T-helper 2 cell (primary cell): ENCODE measurements around the gene SCYGR5.
"Not testable (repeated sequence)": the region's sequence is repeated elsewhere in the genome, so short reads cannot be mapped to it uniquely, and the experiment has no call there.

Source experiments
- DNase-seq, 5 experiments: peaks; one replicate each; pipeline versions ENCODE4 v3.0.0 to v3.0.0-alpha.2; 2012 to 2022
- total RNA-seq, 2 donors: gene quantifications; one replicate each; lab custom pipeline; 2026; lab: John Stamatoyannopoulos, UW

The SCYGR5 gene, protein sequence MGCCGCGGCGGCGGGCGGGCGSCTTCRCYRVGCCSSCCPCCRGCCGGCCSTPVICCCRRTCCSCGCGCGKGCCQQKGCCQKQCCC
- 0 reads per million in 2 donors for total RNA-seq

DNA sequence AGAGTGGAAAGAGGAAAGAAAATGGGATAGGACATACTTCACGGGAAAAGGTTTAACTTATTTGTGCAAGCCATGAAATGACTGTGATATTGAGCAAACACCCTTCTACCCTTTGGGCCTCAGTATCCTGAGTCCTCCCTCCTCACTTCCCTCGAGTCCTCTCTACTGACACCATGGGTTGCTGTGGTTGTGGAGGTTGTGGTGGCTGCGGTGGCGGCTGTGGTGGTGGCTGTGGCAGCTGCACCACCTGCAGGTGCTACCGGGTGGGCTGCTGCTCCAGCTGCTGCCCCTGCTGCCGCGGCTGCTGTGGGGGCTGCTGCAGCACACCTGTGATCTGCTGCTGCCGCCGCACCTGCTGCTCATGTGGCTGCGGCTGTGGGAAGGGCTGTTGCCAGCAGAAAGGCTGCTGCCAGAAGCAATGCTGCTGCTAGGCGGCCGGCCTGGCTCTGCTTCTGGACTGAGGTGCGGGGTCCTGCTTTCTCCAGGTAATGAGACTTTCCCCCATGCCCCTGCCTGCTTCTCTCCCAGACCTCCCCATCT is at the start of gene SCYGR5:
Gene SCYGR5, plus strand, starts transcription at position 174 of the 540 bp plus-strand sequence. Its CDS starts 0 bp downstream, at position 174.
- not testable (repeated sequence) for DNase-seq

DNA sequence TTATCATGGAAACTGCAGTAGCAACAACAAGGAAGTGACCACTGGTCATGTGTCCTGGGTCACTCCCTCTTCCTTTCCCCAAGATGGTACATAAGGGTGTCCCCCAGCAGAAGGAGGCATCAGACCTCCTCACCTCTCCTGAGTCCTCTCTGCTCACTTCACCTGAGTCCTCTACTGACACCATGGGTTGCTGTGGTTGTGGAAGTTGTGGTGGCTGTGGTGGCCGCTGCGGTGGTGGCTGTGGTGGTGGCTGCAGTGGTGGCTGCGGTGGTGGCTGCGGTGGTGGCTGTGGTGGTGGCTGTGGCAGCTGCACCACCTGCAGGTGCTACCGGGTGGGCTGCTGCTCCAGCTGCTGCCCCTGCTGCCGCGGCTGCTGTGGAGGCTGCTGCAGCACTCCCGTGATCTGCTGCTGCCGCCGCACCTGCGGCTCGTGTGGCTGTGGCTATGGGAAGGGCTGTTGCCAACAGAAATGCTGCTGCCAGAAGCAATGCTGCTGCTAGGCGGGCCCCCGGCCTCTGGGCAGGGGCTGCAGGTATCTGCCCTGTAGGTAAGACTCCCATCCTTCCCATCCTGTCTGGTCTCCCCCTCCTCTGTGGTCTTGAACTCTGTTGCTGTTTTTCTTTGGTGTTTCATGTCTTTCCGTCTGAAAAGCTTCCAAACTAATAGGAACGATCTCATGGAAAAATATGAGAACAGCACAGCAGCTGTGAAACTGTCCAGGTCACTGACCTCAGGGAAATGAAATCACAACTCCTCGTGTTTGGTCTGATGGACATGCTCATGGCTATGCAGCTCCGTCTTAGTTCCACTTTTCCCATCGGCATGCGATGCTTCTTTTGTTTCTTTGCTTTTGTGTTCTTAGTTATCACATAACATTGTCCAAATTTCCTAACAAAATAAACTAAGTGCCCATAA is 49.0 kb upstream of the SCYGR5 start, which contains the start of gene SCYGR4:
Gene SCYGR4, plus strand, starts transcription at position 183 of the 915 bp plus-strand sequence. Its CDS starts 0 bp downstream, at position 183.
- DNase-seq: no peak

DNA sequence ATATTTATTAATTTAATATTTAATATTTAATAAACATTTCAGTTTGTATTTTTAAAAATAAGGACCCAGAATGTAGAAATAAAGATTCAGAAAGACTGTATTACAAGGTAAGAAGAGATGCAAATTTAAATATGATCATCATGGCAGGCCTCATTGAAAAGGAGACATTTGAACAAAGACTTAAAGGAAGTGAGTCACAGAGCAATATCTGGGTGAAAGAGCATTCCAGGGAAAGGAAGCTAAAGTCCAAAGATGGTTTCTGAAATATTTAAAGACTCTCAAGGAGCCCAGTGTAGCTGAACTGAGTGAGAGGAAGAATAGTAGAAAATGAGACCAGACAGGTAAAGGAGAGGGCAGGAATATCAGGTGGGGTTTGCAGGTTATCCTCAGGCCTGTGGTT is 43.4 kb upstream of the SCYGR5 start:
- DNase-seq: no peak

DNA sequence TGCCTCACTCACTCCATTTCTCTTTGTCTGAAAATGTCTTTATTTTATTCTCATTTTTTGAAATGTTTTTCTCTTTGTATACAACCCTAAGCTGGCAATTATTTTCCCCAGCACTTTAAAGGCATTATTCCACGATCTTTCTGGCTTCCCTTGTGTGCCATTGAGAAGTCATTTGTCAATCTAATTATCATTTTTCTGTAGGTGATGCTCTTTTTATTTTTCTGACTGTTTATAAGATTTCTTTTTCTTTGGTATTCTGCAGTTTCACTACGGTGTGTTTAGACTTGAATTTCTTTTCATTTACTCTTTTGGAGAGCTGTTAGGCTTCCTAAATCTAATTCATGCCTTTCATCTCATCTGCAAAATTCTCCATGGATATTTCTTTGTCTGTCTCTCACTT is 41.2 kb upstream of the SCYGR5 start:
- DNase-seq: no peak

DNA sequence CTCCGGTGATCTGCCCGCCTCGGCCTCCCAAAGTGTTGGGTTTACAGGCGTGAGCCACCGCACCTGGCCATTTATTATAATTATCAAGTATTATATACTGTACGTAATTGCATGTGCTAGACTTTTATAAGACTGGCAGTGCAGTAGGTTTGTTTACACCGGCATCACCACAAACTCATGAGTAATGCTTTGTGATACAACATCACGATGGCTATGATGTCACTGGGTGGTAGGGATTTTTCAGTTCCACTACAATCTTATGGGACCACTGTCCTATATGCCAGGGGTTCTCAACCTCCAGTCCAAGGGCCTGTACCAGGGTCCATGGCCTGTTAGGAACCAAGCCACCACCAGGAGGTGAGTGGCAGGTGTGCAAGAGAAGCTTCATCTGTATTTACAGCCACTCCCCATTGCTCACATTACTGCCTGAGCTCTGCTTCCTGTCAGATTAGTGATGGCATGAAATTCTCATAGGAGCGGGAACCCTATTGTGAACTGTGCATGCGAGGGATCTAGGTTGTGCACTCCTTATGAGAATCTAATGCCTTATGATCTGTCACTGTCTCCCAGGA is 39.9 kb upstream of the SCYGR5 start:
- no peak for DNase-seq

DNA sequence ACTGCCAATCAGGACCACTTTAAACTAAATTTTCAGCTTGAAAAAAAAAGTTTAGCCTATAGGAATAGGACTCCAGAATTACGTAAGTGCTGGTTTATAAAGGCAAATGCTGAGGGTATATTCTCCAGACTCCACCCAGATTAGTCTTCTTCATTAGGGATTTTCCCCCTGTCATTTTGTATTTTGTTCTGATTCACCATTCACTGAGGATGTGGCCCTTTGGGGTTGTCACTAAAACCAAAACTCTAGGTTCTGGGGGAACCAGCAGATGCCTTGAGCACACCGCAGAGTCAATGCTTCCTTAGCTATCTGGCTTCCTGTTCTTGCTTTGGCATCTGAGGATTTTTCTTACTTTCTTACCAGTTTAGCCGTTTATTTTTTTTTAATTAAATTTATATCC is 38.8 kb upstream of the SCYGR5 start:
- peak in 1 of 5 experiments; percentile 15 for DNase-seq

DNA sequence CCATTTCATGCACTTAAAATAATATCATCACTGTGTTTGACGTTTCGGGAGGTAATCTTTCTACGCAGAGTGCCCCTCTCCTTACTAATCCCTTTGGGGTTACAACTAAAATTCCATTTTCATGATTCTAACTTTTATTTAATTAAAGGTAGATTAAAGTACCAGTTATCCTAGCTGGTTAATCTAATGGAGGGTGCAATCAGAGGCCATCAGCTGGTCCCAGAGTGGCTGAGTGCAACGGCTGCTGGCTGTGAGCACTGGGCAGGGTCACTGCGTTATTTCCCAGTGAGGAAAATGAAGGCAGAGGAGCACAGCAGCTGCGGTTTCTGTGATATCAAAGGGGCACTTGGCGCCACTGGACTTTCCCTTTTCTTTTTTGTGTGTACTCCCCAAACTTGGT is 37.2 kb upstream of the SCYGR5 start:
- no peak for DNase-seq

DNA sequence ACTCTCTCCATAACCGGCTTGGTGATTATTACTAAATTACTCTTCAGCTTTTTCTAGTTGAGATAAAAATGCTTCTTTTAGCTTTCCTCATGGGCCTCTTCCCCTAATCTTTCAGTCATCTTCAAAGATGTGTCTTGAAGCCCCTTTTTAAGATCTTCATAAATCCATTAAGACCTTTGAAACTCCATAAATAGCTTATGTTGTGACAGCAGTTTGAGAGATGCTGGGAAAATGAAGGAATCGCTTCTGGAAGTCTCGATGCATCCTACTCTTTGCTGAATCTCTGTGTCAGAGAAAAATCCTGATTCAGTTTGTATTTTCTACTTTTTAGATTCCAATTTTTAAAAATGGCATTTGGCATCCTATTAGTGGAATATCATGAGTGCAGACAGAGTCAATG is 36.3 kb upstream of the SCYGR5 start:
- DNase-seq: no peak

DNA sequence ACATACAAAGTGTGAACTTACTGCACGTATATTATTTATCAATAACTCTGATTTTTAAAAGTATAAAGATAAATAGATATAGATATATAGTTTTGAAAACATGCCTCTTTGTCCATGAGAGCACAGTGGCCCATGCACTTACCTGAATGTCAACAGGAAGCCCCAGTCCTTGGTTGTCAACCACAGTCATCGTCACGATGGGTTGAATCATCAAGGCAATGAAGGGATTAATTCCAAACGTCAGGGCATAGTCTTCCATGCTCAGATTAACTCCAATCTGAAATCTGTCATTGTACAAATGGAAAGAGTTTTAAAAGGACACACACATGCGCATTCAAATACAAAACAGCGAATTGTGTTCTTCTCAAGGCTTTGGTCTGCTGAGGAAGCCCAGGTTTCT is 33.8 kb upstream of the SCYGR5 start:
- no peak for DNase-seq

DNA sequence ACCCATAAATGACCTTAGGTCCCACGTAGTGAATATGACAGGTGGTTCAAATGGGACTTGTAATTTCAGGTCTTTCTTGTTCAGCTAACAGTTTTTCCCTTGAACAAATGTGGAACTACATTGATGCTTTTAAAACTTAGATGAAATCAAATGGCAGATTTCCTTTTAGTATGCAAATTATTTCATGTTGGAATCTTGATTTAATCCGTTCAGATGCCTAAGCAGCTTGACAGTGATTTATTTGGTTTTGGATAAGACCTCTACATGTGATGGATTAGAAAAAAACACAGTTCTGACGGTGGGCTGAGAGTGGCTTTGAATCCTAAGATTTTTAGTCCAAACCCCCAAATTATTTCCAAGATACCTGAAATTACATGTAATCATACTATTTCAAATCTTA is 32.4 kb upstream of the SCYGR5 start:
- DNase-seq: no peak

DNA sequence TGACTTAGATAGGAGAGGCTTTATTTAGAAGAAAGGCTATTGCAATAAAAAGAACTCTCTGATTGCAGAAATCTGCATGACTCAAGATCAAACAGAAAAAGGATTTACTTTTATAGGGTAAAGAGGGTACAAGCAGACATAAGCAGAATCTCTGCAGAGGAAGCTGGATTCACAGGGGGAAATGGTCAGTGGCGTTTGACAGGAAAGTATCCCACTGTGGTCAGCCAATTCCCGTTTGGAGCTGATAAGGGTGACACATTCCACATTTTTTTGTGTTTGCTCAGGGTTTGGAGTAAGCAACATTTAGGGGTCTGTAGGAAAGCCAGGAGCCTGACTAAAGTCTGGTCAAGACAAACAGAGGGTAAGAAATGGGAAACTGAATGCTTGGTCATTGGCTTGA is 23.9 kb upstream of the SCYGR5 start:
- DNase-seq: no peak

DNA sequence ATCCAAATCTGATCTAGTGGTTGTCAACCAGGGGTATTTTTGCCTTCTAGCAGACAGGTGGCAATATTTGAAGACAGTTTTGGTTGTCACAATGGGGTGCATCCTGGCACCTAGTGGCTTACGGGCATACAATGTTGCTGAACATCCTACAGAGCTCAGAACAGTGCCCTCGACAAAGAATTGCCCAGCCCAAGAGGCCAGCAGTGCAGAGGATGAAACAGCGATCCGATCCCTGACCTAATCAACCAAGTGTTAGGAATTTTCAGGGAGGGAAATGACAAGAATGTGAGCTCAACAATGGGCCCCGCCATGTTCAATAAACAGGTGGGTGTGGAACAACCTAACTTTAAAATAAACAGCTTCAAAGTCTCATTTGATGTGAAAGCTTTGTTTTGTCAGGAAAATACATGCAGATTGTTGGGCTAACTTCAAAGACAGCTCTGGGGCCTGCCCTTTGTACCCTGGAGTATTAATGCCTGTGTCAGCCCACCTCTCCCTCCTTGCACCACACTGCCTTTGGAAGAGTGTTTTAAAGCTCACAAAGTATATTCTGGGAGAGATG is 22.5 kb upstream of the SCYGR5 start:
- DNase-seq: no peak

DNA sequence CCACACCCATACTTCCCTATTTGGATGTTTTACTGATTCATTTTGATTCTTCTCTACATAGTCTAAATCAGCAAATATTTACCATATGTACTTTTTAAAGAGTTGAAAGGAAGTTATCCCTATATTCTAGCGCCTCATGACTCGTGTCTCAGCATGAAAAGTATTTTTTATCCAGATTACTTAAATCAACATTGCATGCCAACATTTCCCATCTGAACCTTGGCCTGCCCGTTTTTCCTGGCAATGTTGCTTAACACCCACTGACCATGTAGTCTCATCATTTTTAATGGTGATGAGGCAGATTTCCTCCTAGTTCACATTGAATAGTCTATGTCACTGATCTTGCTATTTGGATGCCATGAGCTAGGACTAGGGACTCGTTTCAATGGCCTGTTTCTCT is 13.2 kb upstream of the SCYGR5 start:
- DNase-seq: no peak

DNA sequence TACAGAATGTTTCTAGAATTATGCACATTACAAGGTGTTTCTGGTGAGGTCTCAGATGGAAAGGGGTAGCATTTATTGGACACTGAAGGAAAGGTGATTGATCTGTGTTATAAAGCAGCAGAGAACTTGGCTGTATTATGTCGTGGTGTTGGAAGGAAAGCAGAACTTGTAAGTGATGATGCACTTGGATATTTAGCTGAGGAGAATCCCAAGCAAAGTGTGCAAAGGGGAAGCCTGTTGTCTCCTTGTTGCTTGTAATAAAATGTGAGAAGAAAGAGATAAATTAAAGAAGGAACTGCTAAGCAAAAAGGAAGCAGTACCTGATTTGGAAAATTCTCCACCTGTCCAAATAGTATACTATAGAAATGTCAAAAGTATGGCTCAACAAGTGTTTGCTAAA is 12.2 kb upstream of the SCYGR5 start:
- no peak for DNase-seq

DNA sequence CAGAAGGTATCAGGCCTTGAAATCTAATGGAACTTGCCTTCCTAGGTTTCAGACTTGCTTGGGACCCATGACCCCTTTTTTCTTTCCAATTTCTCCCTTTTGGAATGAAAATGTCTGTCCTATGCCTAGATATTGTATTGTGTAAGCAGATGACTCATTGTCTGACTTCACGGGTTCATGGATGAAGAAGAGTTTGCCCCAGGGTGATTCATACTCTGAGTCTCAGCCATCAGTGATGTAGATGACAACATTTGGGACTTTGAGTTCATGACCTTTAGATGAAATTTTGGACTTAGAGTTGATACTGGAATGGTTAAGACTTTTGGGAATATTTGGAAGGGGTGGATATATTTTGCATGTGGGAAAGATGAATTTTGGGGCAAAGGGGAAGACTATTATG is 11.2 kb upstream of the SCYGR5 start:
- DNase-seq: no peak

DNA sequence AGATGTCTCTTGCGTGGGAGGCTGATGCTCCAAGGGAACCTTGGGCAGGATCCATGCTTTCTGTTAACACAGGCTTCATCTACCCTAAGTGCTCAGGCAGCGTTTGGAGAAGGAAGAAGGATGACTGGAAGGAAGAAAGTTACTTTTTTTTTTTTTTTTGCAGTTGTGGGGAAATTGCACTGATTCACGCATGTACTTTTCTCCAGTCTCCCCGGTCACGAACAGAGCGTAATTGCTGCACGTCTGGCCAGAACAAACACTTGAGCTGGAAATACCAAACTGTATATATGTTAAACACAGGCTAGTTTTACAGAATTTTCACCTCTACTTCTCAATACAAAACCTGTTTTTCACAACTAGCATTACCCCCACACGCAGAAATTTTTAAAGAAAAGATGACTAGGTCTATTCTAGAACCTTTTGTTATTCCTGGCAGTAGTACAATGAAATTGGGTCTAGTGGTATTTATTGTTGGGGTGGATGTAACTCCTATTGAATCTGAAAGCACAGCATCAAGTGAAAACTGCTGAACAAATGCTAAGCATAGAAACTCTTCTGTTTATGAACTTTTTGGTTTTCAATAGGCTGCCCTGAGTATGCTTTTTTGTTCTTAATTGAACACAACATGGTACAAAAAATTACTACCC is 9.3 kb upstream of the SCYGR5 start:
- no peak for DNase-seq

DNA sequence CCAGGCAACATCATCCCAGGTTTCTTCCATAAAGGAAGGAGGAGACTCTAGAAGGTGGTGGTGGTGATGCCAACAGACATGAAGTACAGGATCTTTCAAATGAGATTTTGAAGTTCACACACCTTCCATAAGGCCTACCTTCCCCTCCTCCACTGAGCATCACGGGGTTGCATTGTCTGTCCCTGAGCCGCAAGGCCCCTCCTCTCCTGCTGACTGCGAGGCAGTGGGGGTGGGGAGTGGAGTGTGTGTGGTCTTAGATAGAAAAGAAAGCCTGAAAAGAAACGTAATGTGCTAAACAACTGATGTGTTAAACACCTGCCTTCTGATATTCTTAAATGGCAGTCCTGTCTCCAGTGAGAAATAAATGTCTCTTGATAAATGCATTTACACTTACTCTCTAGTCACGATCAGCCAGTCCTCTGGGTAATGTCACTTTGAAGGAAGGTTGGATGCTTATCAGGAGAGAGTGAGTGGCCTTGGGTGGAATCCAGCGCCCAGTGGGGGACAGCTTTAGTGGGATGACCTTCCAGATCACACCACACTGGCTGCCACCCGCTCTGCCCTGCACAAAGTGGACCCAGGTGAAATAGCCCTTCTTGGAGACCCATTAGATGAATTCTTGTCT is 5.5 kb upstream of the SCYGR5 start:
- no peak for DNase-seq

DNA sequence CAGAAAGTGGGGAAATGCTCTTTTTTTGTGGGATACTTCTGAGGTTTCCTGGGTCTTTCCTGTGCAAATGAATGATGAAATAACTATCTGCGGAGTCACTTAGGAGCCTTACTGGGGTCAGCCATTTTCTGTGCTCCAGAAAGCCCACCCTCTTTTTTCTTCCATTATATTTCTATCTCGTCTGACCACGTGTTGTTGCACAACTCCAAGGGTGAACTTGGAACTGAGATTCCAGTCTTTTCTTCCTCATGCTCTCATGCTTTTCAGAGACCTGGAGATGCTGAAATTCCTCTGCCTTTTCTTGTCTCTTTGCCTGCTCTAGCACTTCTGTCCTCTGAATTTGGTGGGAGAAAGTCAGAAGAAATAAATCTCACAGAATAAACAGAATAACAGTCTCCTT is 4.8 kb upstream of the SCYGR5 start:
- DNase-seq: no peak

DNA sequence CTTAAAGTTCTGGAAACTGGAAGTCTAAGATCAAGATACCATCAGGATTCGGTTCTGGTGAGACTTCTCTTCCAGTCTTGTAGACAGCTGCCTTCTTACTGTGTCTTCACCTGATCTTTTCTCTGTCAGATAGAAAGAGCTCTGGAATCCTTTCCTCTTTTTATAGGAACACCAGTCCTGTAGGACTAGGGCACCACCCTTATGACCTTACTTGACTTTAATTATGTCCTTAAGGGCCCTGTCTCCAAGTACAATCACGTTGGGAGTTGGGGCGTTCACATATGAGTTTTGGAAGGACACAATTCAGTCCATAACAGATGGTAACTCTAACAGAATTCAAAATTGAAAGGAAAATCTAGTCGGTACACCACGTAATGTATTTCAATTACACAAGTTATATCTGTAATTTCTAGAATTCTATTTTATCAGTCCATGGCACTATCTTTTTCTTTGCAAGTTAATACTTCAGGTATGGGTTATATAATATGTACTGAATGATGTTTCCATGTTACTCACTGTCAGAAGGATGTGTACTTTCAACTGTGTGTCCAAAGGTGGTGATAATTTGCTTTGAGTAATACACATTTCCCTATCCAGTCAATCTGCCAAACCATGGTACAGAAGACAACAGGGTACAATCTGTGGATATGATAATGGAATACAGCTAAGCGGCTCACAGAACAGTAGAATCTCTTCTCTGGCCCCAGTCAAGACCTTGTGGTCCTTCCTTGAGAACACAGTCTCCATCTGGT is 1.2 kb upstream of the SCYGR5 start:
- DNase-seq: no peak

DNA sequence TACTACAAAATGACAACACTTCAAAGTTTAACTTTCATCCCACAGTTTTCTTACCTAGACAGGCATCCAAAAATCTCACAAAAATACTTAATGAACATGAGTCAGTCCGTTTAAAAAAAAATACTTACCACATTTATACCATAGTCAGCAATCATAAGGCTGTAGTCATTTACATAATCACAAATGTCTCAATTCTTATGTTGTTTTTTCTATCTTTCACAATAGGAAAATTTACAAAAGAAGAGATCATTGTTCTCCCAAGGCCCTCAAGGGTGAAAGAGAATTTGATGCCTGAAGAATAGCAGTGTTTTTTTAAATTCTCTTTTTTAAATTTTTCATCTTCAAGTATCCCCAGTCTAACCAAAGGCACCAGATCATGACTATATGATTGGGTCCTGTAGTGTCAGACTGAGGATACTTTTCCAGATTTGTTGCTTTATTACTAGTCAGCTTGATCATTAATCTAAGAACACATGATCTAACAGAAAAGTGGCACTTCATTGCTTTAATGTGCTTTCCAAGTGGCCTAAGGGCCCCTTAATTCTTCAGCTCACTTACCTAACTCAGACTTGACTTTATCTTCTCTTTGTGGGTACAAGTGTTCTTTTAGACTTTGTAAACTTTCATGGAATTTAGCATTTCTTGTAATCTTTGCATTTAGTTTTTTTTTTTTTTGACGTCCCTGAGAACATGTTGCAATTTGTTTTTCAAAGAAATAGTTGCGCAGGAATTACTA is 4.7 kb downstream of the SCYGR5 start:
- no peak for DNase-seq

DNA sequence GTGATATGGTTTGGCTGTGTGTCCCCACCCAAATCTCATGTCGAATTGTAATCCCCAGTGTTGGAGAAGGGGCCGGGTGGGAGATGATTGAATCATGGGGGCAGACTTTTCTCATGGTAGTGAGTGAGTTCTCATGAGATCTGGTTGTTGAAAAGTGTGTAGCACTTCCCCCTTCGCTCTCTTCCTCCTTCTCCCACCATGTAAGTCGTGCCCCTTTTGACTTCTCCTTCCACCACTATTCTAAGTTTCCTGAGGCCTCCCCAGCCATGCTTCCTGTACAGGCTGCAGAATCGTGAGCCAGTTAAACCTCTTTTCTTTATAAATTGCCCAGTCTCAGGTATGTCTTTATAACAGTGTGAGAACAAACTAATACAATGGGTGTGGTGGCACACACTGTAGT is 7.0 kb downstream of the SCYGR5 start:
- DNase-seq: not testable (repeated sequence)
